GM19467 (cell line): Measurements from ENCODE around the gene LIPC.

Experiments used
- ATAC-seq: cut with Tn5 transposase; IDR thresholded peaks from one replicate; pipeline ENCODE4 v1.9.1; 2021; ENCODE audit warnings: mild to moderate bottlenecking, moderate library complexity; ENCODE audit not compliant: unreplicated experiment

LIPC gene

GRCh38 chr15:58549013-58549784, 117.4 kb downstream of the LIPC start:
- no peak for ATAC-seq

DNA sequence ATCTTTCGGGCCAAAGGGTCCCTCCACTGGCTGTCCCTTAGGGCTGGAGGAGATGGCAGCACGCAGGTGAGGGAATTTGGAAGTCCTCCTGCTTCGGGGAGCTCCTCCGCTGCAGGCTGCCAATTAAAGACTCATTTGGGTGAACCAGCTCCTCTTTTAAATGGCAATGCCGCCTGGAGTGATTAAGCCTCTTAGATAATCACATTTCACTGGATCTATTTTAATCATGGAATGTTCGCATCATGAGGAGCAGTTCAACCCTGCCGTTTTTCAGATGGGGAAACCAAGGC, 117.9 kb downstream of the LIPC start:
- ATAC-seq, result no peak

DNA sequence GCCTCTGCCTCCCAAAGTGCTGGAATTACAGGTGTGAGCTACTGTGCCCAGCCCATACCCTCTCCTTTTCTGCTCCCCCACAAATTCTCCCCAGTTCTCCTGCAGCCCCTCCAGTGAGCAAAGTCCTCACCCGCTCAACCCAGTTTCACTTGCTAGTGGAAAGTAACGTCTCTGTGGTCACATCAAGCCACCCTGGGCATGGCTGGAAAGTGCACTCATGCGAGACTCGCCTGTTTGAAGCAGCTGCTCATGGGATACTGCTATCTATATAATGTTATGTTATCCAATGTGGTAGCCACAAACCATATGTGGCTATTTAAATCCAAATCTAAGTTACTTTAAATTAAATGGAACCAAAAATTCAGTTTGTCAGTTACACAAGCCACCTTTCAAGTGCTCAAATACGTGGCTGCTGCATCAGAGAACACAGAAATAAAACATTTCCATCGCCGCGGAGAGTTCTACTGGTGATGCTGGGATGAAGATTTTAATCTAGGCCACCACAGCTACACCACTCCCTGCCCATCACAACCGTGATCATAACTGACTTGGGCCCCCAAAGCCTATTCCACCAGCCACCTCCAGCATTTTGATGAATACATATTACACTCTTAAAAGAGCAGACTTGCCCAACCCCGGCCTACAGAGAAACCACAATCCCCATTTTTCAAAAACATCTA, 119.4 kb downstream of the LIPC start:
- ATAC-seq, result no peak

DNA sequence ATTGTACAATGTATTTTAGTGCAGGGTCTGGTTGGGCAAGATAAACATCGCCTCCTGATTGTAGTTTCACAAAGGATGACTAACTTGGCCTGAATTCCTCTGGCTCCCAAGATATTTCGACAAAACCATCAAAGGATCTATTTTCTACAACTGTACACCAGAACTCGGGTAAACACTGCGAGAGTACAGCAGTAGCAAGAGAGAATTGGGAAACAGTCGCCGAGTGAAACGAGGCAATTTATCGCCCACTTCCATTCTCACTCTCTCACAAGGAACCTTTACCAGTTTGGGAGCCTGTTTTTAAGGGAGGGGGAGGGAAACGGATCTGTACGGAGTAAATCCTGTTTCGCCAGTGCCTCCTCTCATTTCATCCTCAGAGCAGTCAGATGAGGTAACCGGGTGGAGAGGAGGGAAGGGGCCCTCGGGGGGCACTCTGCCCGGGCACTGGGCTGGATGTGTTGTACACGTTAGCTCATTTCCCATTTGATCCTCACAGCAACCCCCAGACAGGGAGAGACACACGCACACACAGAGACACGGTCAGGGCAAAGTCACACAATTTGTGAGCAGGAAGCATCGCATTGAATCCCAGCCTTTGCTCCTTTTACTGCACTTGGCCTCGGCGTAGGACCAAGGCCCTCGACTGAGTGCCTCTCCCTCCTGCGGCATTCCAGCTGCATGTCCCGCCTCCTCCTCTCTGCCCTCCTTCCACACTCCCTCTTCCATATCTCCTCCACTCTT, 120.1 kb downstream of the LIPC start:
- no peak for ATAC-seq

DNA sequence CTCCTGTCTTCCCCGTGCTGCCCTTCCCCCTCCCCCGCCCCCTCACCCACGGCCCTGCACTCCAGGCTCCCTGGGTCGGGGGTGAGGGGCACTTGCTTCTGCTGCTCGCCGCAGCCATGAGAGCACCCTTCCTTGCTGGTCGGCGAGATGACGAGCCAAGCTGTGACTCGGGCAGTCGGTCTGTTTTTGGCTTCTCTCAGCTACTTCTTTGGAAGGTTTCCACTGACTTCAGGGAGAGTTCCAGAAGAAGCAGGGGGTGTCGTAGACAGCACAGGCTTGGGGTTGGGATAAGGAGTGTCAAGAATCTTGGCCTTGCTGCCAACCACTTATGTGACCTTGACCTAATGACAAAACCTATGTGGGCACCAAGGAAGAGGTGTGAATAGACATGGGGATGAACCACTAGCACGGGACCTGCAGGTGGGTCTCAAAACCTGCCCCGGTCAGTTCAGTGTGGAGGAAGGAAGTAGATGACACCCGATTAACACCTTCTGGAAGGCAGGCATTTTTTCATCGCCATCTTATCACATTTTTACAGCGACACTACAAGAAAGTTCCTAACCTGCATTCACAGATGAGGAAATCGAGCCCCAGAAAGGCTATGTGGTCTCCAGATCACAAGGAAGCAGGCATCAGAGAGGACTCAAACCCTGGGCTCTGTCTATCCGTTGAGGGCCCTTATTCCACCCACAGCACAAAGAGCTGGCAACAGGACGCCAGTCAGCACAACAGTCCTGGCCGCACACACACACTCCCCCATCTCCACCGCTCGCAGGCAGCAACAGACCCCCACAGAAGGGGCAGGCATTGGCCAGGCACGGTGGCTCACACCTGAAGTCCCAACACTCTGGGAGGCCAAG, 120.9 kb downstream of the LIPC start:
- ATAC-seq, result no peak

GRCh38 chr15:58553365-58553918, 121.7 kb downstream of the LIPC start:
- no peak for ATAC-seq

DNA sequence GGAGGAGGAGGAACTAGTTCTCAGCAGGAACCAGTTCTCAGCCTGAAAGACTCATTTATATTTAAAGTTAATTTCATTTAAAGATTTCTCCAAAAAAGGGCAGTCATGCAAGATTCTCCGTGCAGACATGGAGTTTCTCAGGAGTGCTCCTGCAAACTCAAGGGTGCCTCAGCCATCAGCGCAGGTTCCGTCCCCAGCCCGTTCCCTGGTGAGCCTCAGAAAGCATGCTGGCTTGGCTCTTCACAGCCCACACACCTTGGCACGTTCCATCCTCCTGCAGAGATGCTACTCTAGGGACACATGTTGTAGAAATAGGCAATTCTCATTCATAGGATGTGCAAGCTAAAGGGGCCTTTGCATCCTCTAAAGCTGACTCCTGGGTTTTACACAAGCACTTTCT, 123.0 kb downstream of the LIPC start:
- no peak for ATAC-seq

- ATAC-seq, result no peak
Measured at GRCh38 chr15:58555162-58556027, 123.6 kb downstream of the LIPC start.

DNA sequence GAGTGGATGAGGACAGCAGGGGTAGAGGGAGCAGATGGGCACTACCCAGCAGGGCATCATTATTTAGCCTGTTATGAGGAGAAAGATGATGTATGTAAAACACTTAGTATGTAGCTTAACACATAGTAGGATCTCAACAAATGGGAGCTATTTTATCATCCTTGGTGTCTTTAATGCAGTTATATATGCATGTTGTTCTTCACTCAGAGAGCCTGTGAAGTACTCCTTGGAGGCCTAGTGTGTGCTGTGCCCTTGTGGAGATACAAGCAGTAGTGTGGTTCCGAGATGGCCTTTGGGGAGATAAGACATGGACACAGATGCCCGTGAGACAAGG, 124.2 kb downstream of the LIPC start:
- ATAC-seq, result no peak

DNA sequence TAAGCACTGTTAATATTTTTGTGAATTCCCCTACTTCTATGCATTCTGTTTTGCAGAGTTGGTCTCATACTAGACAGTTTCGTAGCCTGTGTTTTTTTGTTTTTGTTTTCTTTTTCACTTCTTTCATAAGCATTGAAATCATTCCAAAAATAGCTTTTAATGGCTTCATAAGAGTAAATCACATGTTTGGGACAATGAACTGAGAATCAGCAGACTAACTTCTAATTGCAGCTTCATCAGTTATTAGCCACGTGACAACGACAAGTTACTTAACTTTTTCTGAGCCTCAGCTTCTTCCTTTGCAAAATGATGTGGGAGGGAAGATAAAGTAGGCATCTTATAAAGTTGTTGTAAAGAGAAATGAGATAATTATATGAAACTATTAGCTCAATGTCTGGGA, 124.8 kb downstream of the LIPC start:
- no peak for ATAC-seq

DNA sequence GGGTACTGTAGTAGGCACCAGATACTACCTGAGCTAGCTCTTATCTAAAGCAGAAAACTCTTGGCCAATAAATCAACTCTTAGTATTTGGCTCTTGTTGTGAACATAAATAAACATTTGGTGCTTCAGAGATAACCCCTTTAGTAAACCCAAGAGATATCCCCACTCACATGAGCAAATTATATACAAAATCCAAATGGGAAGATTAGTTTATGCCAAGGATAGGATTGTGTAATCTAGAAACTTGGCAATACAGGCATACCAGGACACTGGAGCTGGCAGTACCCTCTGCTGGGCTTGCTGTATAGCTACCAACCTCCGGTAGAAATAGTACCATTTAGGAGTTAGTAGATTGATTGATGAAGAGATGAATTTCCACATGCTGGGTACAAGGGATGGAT, 127.0 kb downstream of the LIPC start:
- no peak for ATAC-seq

DNA sequence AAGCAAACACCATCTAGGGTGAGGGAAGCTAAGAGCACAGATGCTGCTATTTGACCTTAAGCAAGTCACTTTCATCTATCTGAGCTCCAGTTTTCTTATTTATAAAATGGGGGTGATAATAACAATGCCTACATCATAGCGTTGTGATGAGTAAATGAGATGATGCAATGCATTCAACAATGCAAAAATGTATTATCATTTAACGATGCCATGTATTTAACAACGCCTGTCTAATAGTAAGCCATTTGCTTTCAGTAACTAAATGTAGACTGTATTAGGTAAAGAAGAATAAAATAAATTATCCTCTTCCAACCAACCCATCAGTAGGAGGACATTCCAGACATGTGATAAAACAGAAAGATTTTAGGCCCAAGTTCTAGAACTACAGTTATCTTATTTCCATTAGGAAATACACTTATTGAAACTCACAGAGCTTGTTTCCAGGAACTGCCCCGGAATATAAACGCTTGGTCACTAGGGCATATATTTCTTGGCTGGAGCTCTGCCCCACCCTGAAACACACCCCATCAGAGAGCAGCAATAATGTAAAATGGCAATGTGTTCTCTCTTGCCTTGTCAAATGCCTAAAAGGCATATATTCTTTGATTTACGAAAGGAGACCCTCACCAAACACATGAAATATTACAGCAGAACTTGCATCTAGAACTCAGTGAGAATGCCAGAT, 128.3 kb downstream of the LIPC start:
- ATAC-seq, result no peak

GRCh38 chr15:58561321-58561720, 129.5 kb downstream of the LIPC start:
- ATAC-seq, result no peak

- ATAC-seq, result no peak
Measured at GRCh38 chr15:58562135-58562534, 130.3 kb downstream of the LIPC start.

- no peak for ATAC-seq
Measured at GRCh38 chr15:58564981-58565380, 133.2 kb downstream of the LIPC start.

GRCh38 chr15:58565619-58566018, 133.8 kb downstream of the LIPC start:
- ATAC-seq, result no peak

- no peak for ATAC-seq
Measured at GRCh38 chr15:58566029-58566428, 134.2 kb downstream of the LIPC start.

DNA sequence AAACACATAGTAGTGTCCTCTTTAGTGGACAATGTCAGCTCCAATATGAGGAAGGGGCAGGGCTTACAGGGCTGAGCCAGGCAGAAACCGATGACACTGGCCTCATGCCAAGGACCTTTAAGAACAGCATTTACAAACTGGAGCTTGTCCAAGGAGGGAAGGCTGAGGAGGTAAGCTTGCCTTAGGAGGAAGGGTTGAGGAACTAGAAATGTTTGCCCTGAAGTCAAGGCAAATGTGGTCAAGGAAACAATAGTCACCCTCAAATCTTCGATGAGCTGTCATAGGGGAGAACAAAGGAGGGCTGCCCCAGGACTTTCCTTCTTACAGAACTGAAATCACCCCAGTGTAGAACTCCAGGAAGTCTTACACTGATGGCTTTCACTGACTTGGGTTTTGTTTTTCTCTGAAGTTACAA, 136.4 kb downstream of the LIPC start:
- no peak for ATAC-seq

GRCh38 chr15:58569455-58569854, 137.7 kb downstream of the LIPC start:
- ATAC-seq, result no peak
